ENCODE measurements around the gene MGST3.
"Not testable (repeated sequence)": the region's sequence is repeated elsewhere in the genome, so short reads cannot be mapped to it uniquely, and the experiment has no call there.

Gene MGST3

GRCh38 chr1:165697881-165698760 is 67.1 kb downstream of the MGST3 start, which contains the start of gene ALDH9A1:
TSS of gene ALDH9A1 (minus strand) at chr1:165698562. CDS start at chr1:165698558, 4 bp downstream.
- DNase-seq (ENCODE audit: low spot score): peak; percentile 83

- DNase-seq (ENCODE audit: low spot score): no peak
These were observed 67.7 kb downstream of the MGST3 start for GRCh38 chr1:165698761-165699052.

GRCh38 chr1:165699577-165699976 is 68.5 kb downstream of the MGST3 start:
- DNase-seq (ENCODE audit: low spot score): no peak

GRCh38 chr1:165701922-165702321 is 70.9 kb downstream of the MGST3 start:
- DNase-seq (ENCODE audit: low spot score): not testable (repeated sequence)

GRCh38 chr1:165703648-165704047 is 72.6 kb downstream of the MGST3 start:
- DNase-seq (ENCODE audit: low spot score): no peak
